ENCODE results near the gene EIF4G3.
"Not testable (repeated sequence)": the region's sequence is repeated elsewhere in the genome, so short reads cannot be mapped to it uniquely, and the experiment has no call there.

The EIF4G3 gene

DNA sequence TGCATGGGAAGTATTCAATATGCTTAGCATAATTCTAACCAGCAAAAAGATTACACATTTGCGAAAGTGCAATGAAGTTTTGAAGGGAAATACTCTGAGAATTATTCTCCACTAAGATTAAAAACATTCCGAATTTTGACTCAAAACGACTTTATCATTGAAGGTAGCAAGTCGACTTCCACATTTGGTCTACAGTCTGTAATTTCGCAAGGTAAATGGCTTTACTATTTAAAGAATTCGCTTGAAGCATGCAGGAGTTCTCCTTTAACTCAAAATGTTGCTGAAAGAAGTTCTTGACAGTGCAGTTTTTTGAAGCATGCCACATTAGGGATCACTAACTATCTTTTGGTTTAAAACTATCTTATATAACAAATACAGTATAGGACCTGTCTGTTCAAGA, 228.6 kb downstream of the EIF4G3 start:
- DNase-seq (ENCODE audit: low read depth in 3 of 3): no peak

DNA sequence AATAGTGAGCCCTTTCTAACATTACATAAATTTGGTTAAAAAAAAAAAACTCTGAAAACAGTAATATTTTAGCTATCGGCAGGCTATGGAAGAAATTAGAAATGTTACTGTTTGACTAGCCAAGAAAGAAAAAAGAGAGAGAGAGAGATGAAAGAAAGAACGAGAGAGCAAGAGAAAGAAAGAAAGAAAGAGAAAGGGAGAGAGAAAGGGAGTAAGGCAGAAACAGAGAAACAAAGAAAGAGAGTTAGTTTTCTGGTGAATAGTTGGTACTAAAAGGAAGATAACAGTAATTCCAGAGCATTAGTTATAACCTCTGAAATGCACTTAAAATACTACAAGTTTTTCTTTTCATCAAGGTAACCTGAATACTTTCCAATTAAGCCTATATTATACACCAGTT, 229.3 kb downstream of the EIF4G3 start:
- DNase-seq (ENCODE audit: low read depth in 3 of 3): no peak

- no peak for DNase-seq (ENCODE audit: low read depth in 3 of 3)
Measured at GRCh38 chr1:20936621-20937020, 240.1 kb downstream of the EIF4G3 start.

DNA sequence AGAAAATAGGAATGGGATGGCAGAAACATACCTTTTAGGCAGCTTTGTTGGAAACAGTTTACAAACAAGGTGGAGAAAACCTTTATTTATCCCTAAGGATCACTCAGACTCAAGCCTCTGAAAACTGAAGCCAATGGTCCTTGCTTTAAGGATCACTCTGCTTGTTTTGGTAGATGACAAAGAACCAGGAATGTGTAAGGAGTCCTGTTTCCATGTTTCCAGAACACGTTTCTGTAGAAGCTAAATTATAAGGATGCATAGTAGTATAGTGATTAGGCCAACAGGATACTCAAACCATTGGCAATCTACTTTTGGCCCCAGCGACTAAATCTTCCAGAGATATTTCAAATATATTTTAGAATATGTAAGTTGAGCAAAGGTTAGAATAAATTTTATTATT, 240.5 kb downstream of the EIF4G3 start:
- DNase-seq (ENCODE audit: low read depth in 3 of 3): no peak

- DNase-seq (ENCODE audit: low read depth in 3 of 3): no peak
Measured at GRCh38 chr1:20935717-20936116, 241.0 kb downstream of the EIF4G3 start.

- DNase-seq (ENCODE audit: low read depth in 3 of 3): peak in 1 of 3 experiments; percentile 18
Measured at GRCh38 chr1:20932437-20932977, 244.2 kb downstream of the EIF4G3 start.

DNA sequence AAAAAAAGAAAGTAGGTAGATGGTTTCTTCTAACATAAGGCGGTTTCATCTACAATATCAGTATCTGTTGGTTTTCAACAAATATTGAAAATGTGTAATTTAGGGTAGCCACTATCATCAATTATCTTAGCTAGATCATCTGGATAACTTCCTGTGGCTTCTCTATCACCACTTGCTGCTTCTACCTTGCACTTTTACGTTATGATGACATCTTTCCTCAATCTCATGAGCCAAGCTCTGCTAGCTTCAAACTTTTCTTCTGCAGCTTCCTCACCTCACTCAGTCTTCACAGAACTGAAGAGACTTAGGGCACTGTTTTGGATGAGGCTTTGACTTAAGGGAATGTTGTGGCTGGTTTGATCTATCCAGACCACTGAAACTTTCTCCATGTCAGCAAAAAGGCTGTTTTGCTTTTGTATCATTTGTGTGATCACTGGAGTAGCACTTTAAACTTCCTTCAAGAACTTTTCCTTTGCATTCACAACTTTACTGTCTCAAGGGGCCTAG, 244.7 kb downstream of the EIF4G3 start:
- no peak for DNase-seq (ENCODE audit: low read depth in 3 of 3)

DNA sequence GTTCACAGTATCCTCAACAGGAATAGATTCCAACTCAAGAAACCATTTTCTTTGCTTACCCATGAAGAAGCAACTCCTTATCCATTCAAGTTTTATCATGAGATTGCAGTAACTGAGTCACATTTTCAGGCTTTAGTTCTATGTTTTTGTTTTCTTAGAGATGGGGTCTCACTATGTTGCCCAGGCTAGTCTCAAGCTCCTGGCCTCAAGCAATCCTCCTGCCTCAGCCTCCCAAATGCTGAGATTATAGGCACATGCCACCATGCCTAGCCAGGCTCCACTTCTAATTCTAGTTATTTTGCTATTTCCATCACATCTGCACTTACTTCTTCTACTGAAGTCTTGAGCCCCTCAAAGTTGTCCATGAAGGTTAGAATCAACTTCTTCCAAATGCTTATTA, 246.3 kb downstream of the EIF4G3 start:
- DNase-seq (ENCODE audit: low read depth in 3 of 3): no peak

GRCh38 chr1:20928146-20928545, 248.6 kb downstream of the EIF4G3 start:
- no peak for DNase-seq (ENCODE audit: low read depth in 3 of 3)

DNA sequence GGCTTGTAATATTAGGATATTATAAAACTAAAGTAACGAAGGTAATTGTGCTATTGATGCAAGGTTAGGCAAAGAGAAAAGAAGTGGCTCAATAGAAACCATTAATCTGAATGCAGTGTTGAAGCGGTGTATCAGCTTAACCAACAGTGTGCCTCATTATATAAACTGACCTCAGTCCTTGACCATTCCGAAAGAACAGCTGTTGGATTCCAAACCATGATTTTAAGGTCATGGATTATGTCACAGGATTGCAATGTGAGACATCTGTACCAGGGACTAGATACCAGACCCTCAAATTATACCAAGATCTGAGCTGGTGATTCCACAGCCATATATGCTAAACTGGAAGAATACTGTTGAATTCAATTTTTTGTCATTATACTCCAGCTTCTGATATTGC, 255.4 kb downstream of the EIF4G3 start:
- no peak for DNase-seq (ENCODE audit: low read depth in 3 of 3)

DNA sequence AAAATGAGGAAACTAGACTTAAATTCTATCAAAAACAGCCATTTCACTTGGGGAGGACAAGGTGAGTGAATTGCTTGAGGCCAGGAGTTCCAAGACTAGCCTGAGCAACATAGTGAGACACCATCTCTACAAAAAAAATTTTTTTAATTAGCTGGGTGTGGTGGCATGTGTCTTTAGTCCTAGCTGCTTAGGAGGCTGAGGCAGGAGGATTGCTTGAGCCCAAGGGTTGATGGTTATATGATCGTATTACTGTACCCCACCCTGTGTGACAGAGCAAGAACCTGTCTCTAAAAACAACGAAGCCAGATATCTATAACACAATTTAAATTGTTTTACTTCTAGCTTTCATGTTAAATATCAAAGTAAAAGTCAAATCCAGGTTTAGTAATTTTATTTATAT, 263.5 kb downstream of the EIF4G3 start:
- DNase-seq (ENCODE audit: low read depth in 3 of 3): no peak

GRCh38 chr1:20907526-20907925, 269.2 kb downstream of the EIF4G3 start:
- DNase-seq (ENCODE audit: low read depth in 3 of 3): not testable (repeated sequence)

DNA sequence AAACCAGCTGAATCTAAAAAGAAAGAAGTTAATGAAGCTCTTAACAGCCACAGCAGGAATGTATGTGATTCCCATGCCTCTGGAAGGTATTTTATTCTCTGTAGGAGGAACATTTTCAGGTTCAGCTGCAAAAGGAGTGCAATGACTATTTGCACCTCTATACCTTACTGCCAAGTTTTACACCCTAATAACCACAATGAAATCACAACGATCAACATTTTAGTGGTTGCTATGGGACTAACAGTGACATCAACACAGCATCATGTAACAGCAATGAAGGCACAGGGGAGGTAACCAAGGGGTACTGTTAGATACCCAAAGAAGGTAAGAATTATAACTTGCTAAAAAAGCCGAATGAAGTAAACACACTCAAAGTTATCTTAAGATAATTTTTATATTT, 273.3 kb downstream of the EIF4G3 start:
- no peak for DNase-seq (ENCODE audit: low read depth in 3 of 3)

GRCh38 chr1:20900056-20900455, 276.6 kb downstream of the EIF4G3 start:
- no peak for DNase-seq (ENCODE audit: low read depth in 3 of 3)

DNA sequence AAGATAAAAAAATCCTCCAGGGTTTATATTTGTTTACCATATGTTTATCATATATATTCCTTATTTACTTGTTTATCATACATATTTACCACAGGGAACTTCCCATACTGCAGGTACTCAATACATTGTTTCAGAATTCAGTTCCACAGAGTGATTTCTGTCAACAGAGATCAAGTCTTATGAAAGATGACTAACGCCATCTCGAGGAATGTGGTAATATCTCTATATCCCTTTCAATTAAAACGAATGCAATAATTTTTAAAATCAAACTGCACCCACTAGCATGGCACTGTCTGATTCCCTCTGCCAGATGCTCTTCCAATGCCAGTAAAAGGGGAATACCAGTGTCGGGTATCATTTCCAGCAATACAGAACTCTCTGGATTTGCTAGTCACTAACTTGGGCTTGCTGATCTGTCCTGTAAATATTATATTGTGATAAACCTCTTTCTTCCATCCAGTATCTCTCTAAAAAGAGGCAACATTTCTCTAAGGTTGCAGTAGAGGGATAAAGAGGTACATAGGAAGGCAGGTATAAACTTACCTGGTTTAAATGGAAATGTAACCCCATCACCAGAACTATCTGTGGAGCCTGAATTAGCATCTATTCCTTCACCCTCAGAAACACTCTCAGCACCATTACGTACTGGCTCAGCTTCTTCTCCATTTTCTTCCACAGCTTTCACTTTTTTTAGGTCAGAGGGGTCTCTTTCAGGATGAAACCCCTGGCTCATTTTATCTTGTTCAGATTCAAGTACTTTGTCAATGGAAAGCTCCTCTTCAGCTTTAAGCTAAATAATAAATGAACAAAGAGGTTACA, 277.3 kb downstream of the EIF4G3 start:
- DNase-seq (ENCODE audit: low read depth in 3 of 3): no peak

GRCh38 chr1:20896826-20897225, 279.9 kb downstream of the EIF4G3 start:
- DNase-seq (ENCODE audit: low read depth in 3 of 3): no peak

DNA sequence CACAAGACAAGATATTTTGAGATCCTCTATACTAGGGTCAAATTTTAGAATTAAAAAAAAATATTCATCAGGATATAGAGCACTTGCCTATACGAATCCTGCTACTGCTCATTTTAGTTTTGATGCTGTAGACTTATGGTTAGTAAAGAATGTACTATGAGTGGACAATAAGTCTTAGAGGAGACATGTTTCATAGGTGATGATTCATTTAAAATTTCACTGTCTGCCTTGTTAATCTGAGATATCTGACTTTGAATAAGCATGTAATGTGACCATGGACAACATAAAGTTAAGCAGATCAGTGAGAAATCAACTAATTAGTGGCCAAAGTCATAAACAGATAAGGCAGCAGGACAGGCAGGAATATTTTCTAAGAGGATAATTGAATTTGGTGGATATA, 282.8 kb downstream of the EIF4G3 start:
- DNase-seq (ENCODE audit: low read depth in 3 of 3): no peak

DNA sequence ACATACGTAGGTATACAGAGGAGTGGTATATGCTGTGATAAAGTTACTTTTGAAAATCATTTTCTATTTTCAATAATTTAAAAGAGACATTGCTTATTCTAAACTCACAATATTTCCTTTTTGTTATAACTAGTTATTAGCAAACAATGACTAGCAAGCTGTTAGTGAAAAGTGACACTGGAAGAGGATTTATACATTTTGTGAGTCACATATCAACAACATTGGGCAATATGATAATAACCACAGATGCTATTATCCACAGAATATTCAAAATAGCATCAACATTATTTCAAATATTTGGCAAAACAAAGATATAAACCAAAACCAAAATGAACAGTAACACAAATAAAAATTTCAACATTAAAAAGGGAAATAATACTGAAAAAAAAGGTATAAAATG, 285.6 kb downstream of the EIF4G3 start:
- no peak for DNase-seq (ENCODE audit: low read depth in 3 of 3)

GRCh38 chr1:20887246-20887645, 289.5 kb downstream of the EIF4G3 start:
- no peak for DNase-seq (ENCODE audit: low read depth in 3 of 3)

- DNase-seq (ENCODE audit: low read depth in 3 of 3): no peak
Measured at GRCh38 chr1:20885121-20885520, 291.6 kb downstream of the EIF4G3 start.

DNA sequence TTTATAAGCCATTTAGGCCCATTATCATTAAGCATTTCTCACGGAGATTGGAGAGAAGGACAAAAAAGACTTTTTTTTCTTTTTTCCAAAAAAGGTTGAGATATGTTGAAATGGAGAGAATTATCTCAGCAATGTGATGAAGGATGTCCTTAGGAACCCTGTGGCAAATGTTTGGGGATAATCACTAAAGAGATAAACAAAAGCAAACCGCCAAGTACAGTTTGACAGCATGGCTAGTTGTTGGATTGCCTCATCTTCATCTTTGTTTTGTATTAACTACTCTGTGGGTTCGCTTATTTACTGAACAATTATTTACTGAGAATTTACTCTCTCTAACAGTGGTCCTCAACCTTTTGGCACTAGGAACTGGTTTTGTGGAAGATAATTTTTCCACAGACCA, 292.2 kb downstream of the EIF4G3 start:
- no peak for DNase-seq (ENCODE audit: low read depth in 3 of 3)

- no peak for DNase-seq (ENCODE audit: low read depth in 3 of 3)
Measured at GRCh38 chr1:20883766-20884165, 292.9 kb downstream of the EIF4G3 start.

DNA sequence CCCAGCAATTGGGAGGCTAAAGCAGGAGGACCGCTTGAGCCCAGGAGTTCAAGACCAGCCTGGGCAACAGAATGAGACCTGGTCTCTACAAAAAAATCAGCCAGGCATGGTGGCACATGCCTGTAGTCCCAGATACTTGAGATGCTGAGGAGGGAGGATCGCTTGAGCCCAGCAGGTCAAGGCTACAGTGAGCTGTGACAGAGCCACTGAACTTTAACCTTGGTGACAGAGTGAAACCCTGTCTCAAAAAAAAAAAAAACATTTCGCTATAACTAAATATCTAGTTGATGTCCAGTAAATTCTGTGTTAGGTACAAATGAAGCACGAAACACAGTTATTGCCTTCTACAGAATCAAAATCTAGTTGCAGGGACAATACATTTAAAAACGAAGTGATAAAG, 293.9 kb downstream of the EIF4G3 start:
- DNase-seq (ENCODE audit: low read depth in 3 of 3): no peak

GRCh38 chr1:20878799-20879198, 297.9 kb downstream of the EIF4G3 start:
- no peak for DNase-seq (ENCODE audit: low read depth in 3 of 3)
